ENCODE results near the gene STAT6.

Gene STAT6

GRCh38 chr12:57111031-57111734 lies at the start of gene STAT6:
Gene STAT6 (minus strand): TSS chr12:57111362. CDS start chr12:57108278, 3,084 bp downstream.
- peak within 1 kb of the TSS; percentile 87 for H3K4me3 ChIP-seq (ENCODE audit: low read depth, low read length)
- TF ChIP-seq CTCF (conservative IDR thresholded peaks at IDR 0.05; ENCODE audit: low read depth, low read length) = no peak
- DNase-seq (ENCODE audit: low read depth) = peak; percentile 95

DNA sequence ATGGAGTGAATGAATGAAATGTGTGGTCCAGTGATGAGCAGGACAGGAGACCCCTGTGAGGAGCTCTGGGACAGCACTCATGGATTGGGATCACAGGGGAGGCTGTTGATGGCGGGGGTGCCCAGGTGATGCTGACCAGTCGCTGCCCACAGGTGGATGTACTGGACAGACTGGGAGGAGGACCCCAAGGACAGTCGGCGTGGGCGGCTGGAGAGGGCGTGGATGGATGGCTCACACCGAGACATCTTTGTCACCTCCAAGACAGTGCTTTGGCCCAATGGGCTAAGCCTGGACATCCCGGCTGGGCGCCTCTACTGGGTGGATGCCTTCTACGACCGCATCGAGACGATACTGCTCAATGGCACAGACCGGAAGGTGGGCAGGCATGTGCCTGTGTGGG lies 49.6 kb upstream of the STAT6 start:
- no peak for DNase-seq (ENCODE audit: low read depth)
- no peak overlapping the region for H3K4me3 ChIP-seq (ENCODE audit: low read depth, low read length)
- TF ChIP-seq CTCF (conservative IDR thresholded peaks at IDR 0.05; ENCODE audit: low read depth, low read length) = no peak

- DNase-seq (ENCODE audit: low read depth) = no peak
- H3K4me3 ChIP-seq (ENCODE audit: low read depth, low read length) = no peak overlapping the region
- no peak for TF ChIP-seq CTCF (conservative IDR thresholded peaks at IDR 0.05; ENCODE audit: low read depth, low read length)
Measured at GRCh38 chr12:57160040-57160439, 48.9 kb upstream of the STAT6 start.

GRCh38 chr12:57159311-57159710 lies 48.1 kb upstream of the STAT6 start:
- DNase-seq (ENCODE audit: low read depth) = no peak
- no peak overlapping the region for H3K4me3 ChIP-seq (ENCODE audit: low read depth, low read length)
- TF ChIP-seq CTCF (conservative IDR thresholded peaks at IDR 0.05; ENCODE audit: low read depth, low read length) = no peak

- TF ChIP-seq CTCF (conservative IDR thresholded peaks at IDR 0.05; ENCODE audit: low read depth, low read length) = no peak
- no peak for DNase-seq (ENCODE audit: low read depth)
- no peak overlapping the region for H3K4me3 ChIP-seq (ENCODE audit: low read depth, low read length)
Measured at GRCh38 chr12:57158665-57159064, 47.5 kb upstream of the STAT6 start.

DNA sequence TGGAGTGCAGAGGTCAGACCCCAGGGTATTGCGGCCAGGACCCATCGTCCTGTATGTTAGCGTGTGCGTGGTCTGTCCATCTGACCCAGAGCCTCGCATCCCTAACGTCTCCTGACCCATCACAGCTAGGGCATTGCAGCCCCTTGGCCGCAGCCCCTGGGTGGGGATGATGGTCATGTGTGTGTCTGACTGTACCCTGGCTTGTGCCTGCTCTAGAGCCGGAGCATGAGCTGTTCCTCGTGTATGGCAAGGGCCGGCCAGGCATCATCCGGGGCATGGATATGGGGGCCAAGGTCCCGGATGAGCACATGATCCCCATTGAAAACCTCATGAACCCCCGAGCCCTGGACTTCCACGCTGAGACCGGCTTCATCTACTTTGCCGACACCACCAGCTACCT lies 47.0 kb upstream of the STAT6 start:
- no peak overlapping the region for H3K4me3 ChIP-seq (ENCODE audit: low read depth, low read length)
- TF ChIP-seq CTCF (conservative IDR thresholded peaks at IDR 0.05; ENCODE audit: low read depth, low read length) = no peak
- no peak for DNase-seq (ENCODE audit: low read depth)

GRCh38 chr12:57157588-57158173 lies 46.5 kb upstream of the STAT6 start:
- TF ChIP-seq CTCF (conservative IDR thresholded peaks at IDR 0.05; ENCODE audit: low read depth, low read length) = no peak
- H3K4me3 ChIP-seq (ENCODE audit: low read depth, low read length) = no peak overlapping the region
- DNase-seq (ENCODE audit: low read depth) = no peak
